Activated CD8-positive, alpha-beta memory T cell treated with anti-CD3 and anti-CD28 coated beads for 36 hours (primary cell): Measurements from ENCODE around the gene AGBL1. TPM values are rescaled to one million over a fixed set of nuclear protein-coding genes. Genes with fewer than 3 reads are reported as not detected.
"Not testable (repeated sequence)": the region's sequence is repeated elsewhere in the genome, so short reads cannot be mapped to it uniquely, and the experiment has no call there.

ENCODE experiments used
- CTCF ChIA-PET: fragments of 350-600 bp; sonication (Branson Sonifier 250); formaldehyde crosslinking; loops from one replicate; lab custom pipeline; 2021; ENCODE audit warnings: antibody characterized with exemption; lab: Charles Lee
- POLR2A ChIA-PET: fragments of 350-600 bp; sonication (Branson Sonifier 250); formaldehyde crosslinking; loops from one replicate; lab custom pipeline; 2021; ENCODE audit warnings: antibody characterized with exemption; lab: Charles Lee
- total RNA-seq, 2 experiments: library from RNA; stranded (reverse); gene quantifications; one replicate each; pipeline ENCODE4 v1.2.3, GENCODE V29; 2021

Gene AGBL1
- total RNA-seq, 2 experiments from 2014 or later: not detected

- ChIA-PET POLR2A (no interaction called here), CTCF (no interaction called here)
Measured at GRCh38 chr15:86855307-86856291, 775.9 kb downstream of the AGBL1 start.

DNA sequence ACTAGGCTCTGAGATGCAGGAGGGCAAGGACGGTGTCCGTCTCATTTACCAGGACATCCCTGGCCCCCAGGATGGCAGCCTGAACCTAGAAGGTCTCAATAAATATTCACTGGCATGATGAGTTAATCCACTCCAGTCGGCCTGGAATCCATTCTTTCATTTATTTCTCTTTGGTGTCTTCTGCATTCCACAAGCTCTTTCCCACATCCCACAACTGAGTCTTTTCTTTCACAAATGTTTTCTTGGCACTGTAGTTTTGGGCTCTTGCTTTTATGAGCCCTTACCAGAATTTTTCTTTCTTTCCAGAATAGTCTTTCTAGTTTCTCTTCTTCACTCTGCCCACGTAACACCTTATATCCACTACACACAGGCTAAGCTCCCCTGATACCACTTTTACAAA lies 778.0 kb downstream of the AGBL1 start:
- ChIA-PET CTCF (no interaction called here), POLR2A (no interaction called here)

DNA sequence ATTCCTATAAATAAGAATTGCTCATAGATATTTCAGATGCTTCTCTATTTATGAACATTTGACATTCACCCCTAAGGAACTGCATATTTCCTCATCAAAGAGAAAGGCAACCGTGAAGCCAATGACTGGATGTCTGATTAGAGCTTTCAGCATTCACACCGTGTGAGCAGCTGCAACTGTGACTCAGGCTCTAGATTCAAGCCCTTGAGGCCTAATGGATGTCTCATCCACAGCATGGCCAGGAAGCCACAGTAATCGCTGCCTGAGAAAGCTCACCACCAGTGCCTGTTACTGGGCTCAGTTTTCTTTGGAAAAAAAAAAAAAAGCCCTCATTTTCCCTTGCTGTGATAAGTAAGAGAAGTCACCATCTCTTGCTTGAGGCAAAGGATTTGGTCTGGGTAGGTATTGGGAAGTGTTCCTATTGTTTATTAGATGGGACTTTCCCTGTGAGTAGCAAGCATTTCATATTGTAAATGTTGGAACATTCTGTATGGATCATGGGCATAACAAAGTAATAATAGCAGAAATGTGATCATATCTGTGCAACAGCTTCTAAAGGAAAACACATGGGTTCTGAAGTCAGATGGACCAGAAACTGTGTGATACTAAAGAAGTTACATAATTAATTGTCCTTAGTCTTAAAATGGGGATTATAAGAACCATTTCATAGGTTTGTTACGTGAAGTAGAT lies 783.7 kb downstream of the AGBL1 start:
- ChIA-PET POLR2A (no interaction called here), CTCF (no interaction called here)

GRCh38 chr15:86865920-86866319 lies 786.2 kb downstream of the AGBL1 start:
- ChIA-PET POLR2A (no interaction called here), CTCF (interaction anchor here (0.5 kb wide), 1 partner anchor 291 kb away, joined by 3 read pairs; no protein-coding TSS in a partner anchor)

GRCh38 chr15:86870846-86871245 lies 791.2 kb downstream of the AGBL1 start:
- ChIA-PET CTCF (no interaction called here), POLR2A (no interaction called here)

- ChIA-PET POLR2A (no interaction called here), CTCF (no interaction called here)
Measured at GRCh38 chr15:86871964-86872363, 792.3 kb downstream of the AGBL1 start.

GRCh38 chr15:86872782-86873181 lies 793.1 kb downstream of the AGBL1 start:
- CTCF ChIA-PET: no interaction called here
- POLR2A ChIA-PET: no interaction called here

GRCh38 chr15:86875067-86875466 lies 795.4 kb downstream of the AGBL1 start:
- ChIA-PET POLR2A (no interaction called here), CTCF (no interaction called here)

DNA sequence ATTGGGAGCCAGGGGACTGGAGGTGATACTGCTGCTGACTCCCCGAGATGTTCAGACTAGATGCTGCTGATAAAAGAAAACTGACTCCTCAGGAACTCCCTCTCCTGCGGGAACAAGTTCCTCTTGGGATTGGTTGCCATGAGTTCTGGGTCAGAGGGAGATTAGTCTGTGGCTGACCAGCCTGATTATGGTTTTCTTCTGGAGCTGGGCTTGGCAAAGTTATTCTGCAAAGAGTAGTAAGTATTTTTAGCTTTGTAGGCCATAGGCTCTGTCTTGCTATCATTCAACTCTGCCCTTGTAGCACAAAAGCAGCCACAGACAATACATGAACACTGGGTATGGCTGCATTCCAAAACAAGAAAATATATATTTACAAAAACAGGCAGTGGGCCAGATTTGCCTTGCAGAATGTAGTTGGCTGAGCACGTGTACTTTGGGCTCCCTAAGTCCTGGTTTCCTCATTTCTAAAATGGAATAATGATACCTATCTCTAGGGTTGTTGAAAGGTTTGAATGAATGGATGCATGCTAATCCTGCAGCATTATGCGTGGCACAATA lies 796.8 kb downstream of the AGBL1 start:
- ChIA-PET POLR2A (no interaction called here), CTCF (no interaction called here)

- ChIA-PET CTCF (no interaction called here), POLR2A (interaction anchor here (0.6 kb wide), 1 partner anchor 121 kb away, joined by 3 read pairs; no protein-coding TSS in a partner anchor)
Measured at GRCh38 chr15:86877171-86877631, 797.5 kb downstream of the AGBL1 start.

DNA sequence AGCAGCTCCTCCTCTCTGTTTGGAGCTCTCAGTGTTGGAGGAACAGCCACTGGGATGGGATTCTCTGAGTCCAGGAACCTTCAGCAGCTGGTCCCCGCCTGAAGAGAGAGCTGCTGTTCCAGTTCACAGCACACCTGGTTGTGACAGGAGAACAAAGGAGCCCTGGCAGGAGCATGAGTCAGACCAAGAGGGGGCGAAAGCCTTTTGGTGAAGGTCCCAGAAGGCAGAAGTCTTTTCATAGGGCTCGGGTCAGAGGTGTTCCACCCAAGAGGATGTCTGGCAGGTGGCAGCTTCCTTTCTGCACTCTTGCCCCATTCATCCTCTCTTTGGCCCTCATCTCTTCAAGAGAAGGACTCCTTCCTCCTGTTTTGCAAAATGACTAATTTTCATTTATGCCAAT lies 799.2 kb downstream of the AGBL1 start:
- CTCF ChIA-PET, POLR2A ChIA-PET: not testable (repeated sequence)

- POLR2A ChIA-PET: no interaction called here
Measured at GRCh38 chr15:86879250-86880229, 799.9 kb downstream of the AGBL1 start.

GRCh38 chr15:86885616-86886015 lies 805.9 kb downstream of the AGBL1 start:
- CTCF ChIA-PET: no interaction called here
- POLR2A ChIA-PET: no interaction called here

More at GRCh38 chr15:86879250-86880229, 799.9 kb downstream of the AGBL1 start:
- CTCF ChIA-PET: no interaction called here

GRCh38 chr15:86892774-86893449 lies 813.2 kb downstream of the AGBL1 start:
- ChIA-PET POLR2A (no interaction called here), CTCF (no interaction called here)

GRCh38 chr15:86894269-86894668 lies 814.6 kb downstream of the AGBL1 start:
- CTCF ChIA-PET: no interaction called here
- POLR2A ChIA-PET: no interaction called here

DNA sequence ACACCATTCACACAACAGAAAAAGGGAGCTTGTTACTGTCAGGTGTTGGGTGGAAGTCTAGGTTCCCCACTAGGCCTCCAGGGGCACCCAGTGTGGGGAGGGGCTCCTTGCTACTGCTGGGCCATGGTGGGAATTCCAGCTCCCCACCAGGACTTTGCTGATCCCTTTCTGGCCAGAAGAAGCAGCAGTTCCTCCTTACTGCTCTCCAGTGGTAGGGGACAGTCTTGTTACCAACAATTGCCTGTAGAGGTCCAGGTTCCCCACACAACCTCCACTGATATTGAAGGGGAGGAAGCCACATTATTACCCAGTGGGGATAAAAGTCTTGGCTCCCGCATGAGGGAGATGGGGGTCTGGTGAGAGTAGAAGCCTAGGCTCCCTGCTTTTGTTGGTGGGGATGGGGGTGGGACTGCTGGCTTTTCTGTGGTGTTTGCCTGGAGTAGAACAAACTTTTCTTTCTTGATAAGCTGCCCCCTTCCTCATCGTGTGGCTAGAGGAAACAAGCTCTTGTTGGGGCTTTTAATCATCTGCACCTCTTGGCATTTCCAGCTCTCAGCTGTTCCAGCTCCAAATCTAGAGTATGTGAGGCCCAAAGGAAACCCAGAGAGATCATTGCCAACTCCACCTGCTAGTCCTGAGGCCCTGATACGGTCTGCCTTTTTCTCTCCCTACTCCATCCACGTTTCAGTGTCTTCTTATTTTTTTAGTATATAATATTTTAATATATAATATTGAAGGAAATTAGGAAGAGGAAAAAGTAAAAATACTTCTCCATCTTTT lies 824.2 kb downstream of the AGBL1 start:
- ChIA-PET POLR2A (no interaction called here), CTCF (no interaction called here)

- ChIA-PET POLR2A (no interaction called here), CTCF (no interaction called here)
Measured at GRCh38 chr15:86905625-86906256, 826.1 kb downstream of the AGBL1 start.
